Naive thymus-derived CD8-positive, alpha-beta T cell (primary cell): Measurements from ENCODE around the gene CFAP119. TPM values are rescaled to one million over a fixed set of nuclear protein-coding genes. Genes with fewer than 3 reads are reported as not detected.

ENCODE experiments used
- ATAC-seq, 2 donors: fragments of 150-1000 bp; cut with Tn5 transposase in 1 of 2; sonication (Bioruptor Pico), chemical (Tn5 transposase) in 1 of 2; 1 replicate in 1 of 2; 2 replicates in 1 of 2; pipeline ENCODE4 v1.10.0; 2021; ENCODE audit warnings: mild to moderate bottlenecking in 2 of 2, moderate library complexity in 2 of 2
- POLR2A ChIA-PET: fragments of 350-600 bp; sonication (Branson Sonifier 250); formaldehyde crosslinking; loops from one replicate; lab custom pipeline; 2021; ENCODE audit warnings: antibody characterized with exemption; lab: Charles Lee
- DNase-seq, 10 donors: peaks; one replicate each; pipeline versions ENCODE4 v3.0.0 to v3.0.0-alpha.2; 2020 to 2022
- H3K27ac Mint-ChIP-seq, 10 donors: one replicate each; pipeline ENCODE4 v1.8.0; 2020 to 2022; ENCODE audit warnings: mild to moderate bottlenecking in 10 of 10, mixed read lengths in 10 of 10, moderate library complexity in 4 of 10, inconsistent platforms in 1 of 10
- H3K27me3 Mint-ChIP-seq, 5 donors: one replicate each; pipeline ENCODE4 v1.8.0; 2021 to 2022; ENCODE audit warnings: mixed read lengths in 5 of 5
- H3K36me3 Mint-ChIP-seq, 3 donors: one replicate each; pipeline ENCODE4 v1.8.0; 2020 to 2022; ENCODE audit warnings: mixed read lengths in 3 of 3, mild to moderate bottlenecking in 2 of 3, inconsistent platforms in 1 of 3
- H3K4me1 Mint-ChIP-seq, 4 donors: one replicate each; pipeline ENCODE4 v1.8.0; 2021 to 2022; ENCODE audit warnings: mixed read lengths in 4 of 4
- H3K4me3 Mint-ChIP-seq, 10 donors: one replicate each; pipeline ENCODE4 v1.8.0; 2020 to 2022; ENCODE audit warnings: mild to moderate bottlenecking in 10 of 10, mixed read lengths in 10 of 10, moderate library complexity in 6 of 10, inconsistent platforms in 1 of 10
- H3K9me3 Mint-ChIP-seq, 9 donors: one replicate each; pipeline ENCODE4 v1.8.0; 2020 to 2022; ENCODE audit warnings: mixed read lengths in 9 of 9, mild to moderate bottlenecking in 3 of 9, inconsistent platforms in 1 of 9, moderate library complexity in 1 of 9
- polyA plus RNA-seq, 3 donors: library from polyadenylated mRNA; unstranded; fragments of 300-500 nt; fragmentation: Illumina TruSeq; gene quantifications; one replicate each; pipeline ENCODE4 v1.2.3, GENCODE V29; 2021
- total RNA-seq, 8 experiments: library from RNA in 2 of 8; stranded (reverse) in 2 of 8; gene quantifications; one replicate each; pipeline ENCODE4 v1.2.3 and lab custom pipeline; 2021 to 2026

The CFAP119 gene
- total and polyA plus RNA-seq, 5 experiments from 2014 or later = 0.11 to 4.1 (median 0.38) TPM

GRCh38 chr16:30710971-30711370 lies 50.9 kb downstream of the CFAP119 start:
- POLR2A ChIA-PET = interaction anchor here (0.6 to 1.7 kb wide), 2 partner anchors 9 to 12 kb away, joined by 4 to 6 read pairs; partner anchors contain the start of gene SRCAP
- H3K27me3 Mint-ChIP-seq = no peaks in the 10 kb centered on the region
- H3K9me3 Mint-ChIP-seq = no peaks in the 10 kb centered on the region
- H3K36me3 Mint-ChIP-seq = peaks cover 29 to 95% (median 52%) of the 10 kb centered on the region in 3 donors
- peaks cover 14 to 25% (median 21%) of the 10 kb centered on the region in 4 donors for H3K4me1 Mint-ChIP-seq
- peak overlapping the region in 4 of 10 donors; percentile 11 to 85 (median 44) for H3K27ac Mint-ChIP-seq
- DNase-seq = no peak
- H3K4me3 Mint-ChIP-seq = peak overlapping the region in 1 of 10 donors; percentile 22
- ATAC-seq = no peak

Other genes with a start within 250 kb of the CFAP119 start
- 1 to 10 TPM; 8.3 to 8.5 TPM for gene ZNF768, start 235.5 kb downstream of the CFAP119 start, total RNA-seq
- 1 to 10 TPM; 1.1 to 2.1 (median 1.5) TPM for gene ZNF768, start 235.5 kb downstream of the CFAP119 start, polyA plus RNA-seq
- 10 to 100 TPM; 21.8 to 21.9 TPM for gene ZNF747, start 227.2 kb downstream of the CFAP119 start, total RNA-seq
- gene ZNF747, start 227.2 kb downstream of the CFAP119 start, polyA plus RNA-seq = 10 to 100 TPM in 2 of 3 donors, 1 to 10 TPM in 1; 9.5 to 12.0 (median 11.4) TPM
- gene ZNF764, start 203.7 kb downstream of the CFAP119 start, total RNA-seq = 10 to 100 TPM; 18.8 to 19.3 TPM
- 1 to 10 TPM; 3.6 to 6.5 (median 4.0) TPM for gene ZNF764, start 203.7 kb downstream of the CFAP119 start, polyA plus RNA-seq
- gene ZNF688, start 190.3 kb downstream of the CFAP119 start, total RNA-seq = 10 to 100 TPM; 19.9 to 21.2 TPM
- 10 to 100 TPM; 21.2 to 22.0 (median 21.7) TPM for gene ZNF688, start 190.3 kb downstream of the CFAP119 start, polyA plus RNA-seq
- gene ZNF785, start 176.4 kb downstream of the CFAP119 start, total RNA-seq = 10 to 100 TPM; 22.8 to 23.3 TPM
- gene ZNF785, start 176.4 kb downstream of the CFAP119 start, polyA plus RNA-seq = 1 to 10 TPM; 1.6 to 3.5 (median 3.4) TPM
- 10 to 100 TPM; 10.8 to 13.7 TPM for gene ZNF689, start 151.7 kb downstream of the CFAP119 start, total RNA-seq
- gene ZNF689, start 151.7 kb downstream of the CFAP119 start, polyA plus RNA-seq = 10 to 100 TPM in 2 of 3 donors, 1 to 10 TPM in 1; 7.7 to 12.5 (median 11.0) TPM
- gene PRR14, start 111.1 kb downstream of the CFAP119 start, total RNA-seq = 10 to 100 TPM; 81.4 to 83.8 TPM
- 10 to 100 TPM; 13.3 to 22.3 (median 15.3) TPM for gene PRR14, start 111.1 kb downstream of the CFAP119 start, polyA plus RNA-seq
- 100 to 1,000 TPM; 208 to 221 TPM for gene FBRS, start 103.6 kb downstream of the CFAP119 start, total RNA-seq
- gene FBRS, start 103.6 kb downstream of the CFAP119 start, polyA plus RNA-seq = 1 to 10 TPM; 3.2 to 8.0 (median 4.4) TPM
- 100 to 1,000 TPM; 107 to 110 TPM for gene SRCAP, start 62.9 kb downstream of the CFAP119 start, total RNA-seq
- 10 to 100 TPM in 2 of 3 donors, 1 to 10 TPM in 1; 5.2 to 31.3 (median 14.9) TPM for gene SRCAP, start 62.9 kb downstream of the CFAP119 start, polyA plus RNA-seq
- 10 to 100 TPM; 50.2 to 53.7 TPM for gene PHKG2, start 13.6 kb downstream of the CFAP119 start, total RNA-seq
- gene PHKG2, start 13.6 kb downstream of the CFAP119 start, polyA plus RNA-seq = 10 to 100 TPM; 39.7 to 43.1 (median 40.6) TPM
- 100 to 1,000 TPM; 112 to 114 TPM for gene RNF40, start 260 bp upstream of the CFAP119 start, total RNA-seq
- gene RNF40, start 260 bp upstream of the CFAP119 start, polyA plus RNA-seq = 10 to 100 TPM; 24.4 to 52.4 (median 27.2) TPM
- 1 to 10 TPM; 9.3 to 10.0 TPM for gene ZNF629, start 25.1 kb upstream of the CFAP119 start, total RNA-seq
- gene ZNF629, start 25.1 kb upstream of the CFAP119 start, polyA plus RNA-seq = 1 to 10 TPM in 1 of 3 donors, under 1 TPM in 2; 0.17 to 2.5 (median 0.91) TPM
- gene BCL7C, start 132.0 kb upstream of the CFAP119 start, total RNA-seq = 10 to 100 TPM; 24.2 to 24.6 TPM
- 10 to 100 TPM; 33.9 to 38.8 (median 34.7) TPM for gene BCL7C, start 132.0 kb upstream of the CFAP119 start, polyA plus RNA-seq
- 1 to 10 TPM; 1.0 to 1.3 TPM for gene CTF1, start 134.6 kb upstream of the CFAP119 start, total RNA-seq
- under 1 TPM in 1 of 3 donors, not detected in 2; 0.14 TPM for gene CTF1, start 134.6 kb upstream of the CFAP119 start, polyA plus RNA-seq
- 10 to 100 TPM; 13.1 to 16.8 TPM for gene FBXL19, start 161.5 kb upstream of the CFAP119 start, total RNA-seq
- gene FBXL19, start 161.5 kb upstream of the CFAP119 start, polyA plus RNA-seq = under 1 TPM; 0.06 to 0.29 (median 0.16) TPM
- 10 to 100 TPM; 18.6 to 20.8 TPM for gene ORAI3, start 187.0 kb upstream of the CFAP119 start, total RNA-seq
- 10 to 100 TPM; 15.2 to 16.0 (median 15.5) TPM for gene ORAI3, start 187.0 kb upstream of the CFAP119 start, polyA plus RNA-seq
- gene SETD1A, start 195.7 kb upstream of the CFAP119 start, total RNA-seq = 10 to 100 TPM; 39.5 to 44.3 TPM
- gene SETD1A, start 195.7 kb upstream of the CFAP119 start, polyA plus RNA-seq = 1 to 10 TPM in 1 of 3 donors, under 1 TPM in 2; 0.35 to 2.0 (median 0.77) TPM
- 1 to 10 TPM; 1.2 to 1.9 TPM for gene HSD3B7, start 223.1 kb upstream of the CFAP119 start, total RNA-seq
- gene HSD3B7, start 223.1 kb upstream of the CFAP119 start, polyA plus RNA-seq = under 1 TPM in 2 of 3 donors, not detected in 1; 0.07 to 0.08 TPM
- 1 to 10 TPM; 2.9 to 3.9 TPM for gene STX1B, start 248.6 kb upstream of the CFAP119 start, total RNA-seq
- gene STX1B, start 248.6 kb upstream of the CFAP119 start, polyA plus RNA-seq = under 1 TPM in 2 of 3 donors, not detected in 1; 0.07 to 0.49 TPM